Hepatocyte (in vitro differentiated cells): ENCODE data around the gene THBS2.

Experiments used
- EZH2 ChIP-seq: fragments of 200-600 bp; sonication (generic); IDR thresholded peaks from 2 replicates; pipeline ENCODE4 v1.6.1; 2016; ENCODE audit warnings: antibody characterized with exemption, mild to moderate bottlenecking, borderline replicate concordance
- EZH2phosphoT487 ChIP-seq: fragments of 200-600 bp; sonication (generic); IDR thresholded peaks from one replicate; pipeline ENCODE4 v1.6.1; 2018; ENCODE audit warnings: antibody characterized with exemption, mild to moderate bottlenecking, low read depth, moderate library complexity; ENCODE audit not compliant: unreplicated experiment, severe bottlenecking
- TF ChIP-seq, protein P1 (sequence below): fragments of 200-600 bp; sonication (generic); IDR thresholded peaks from 2 replicates; pipeline ENCODE4 v1.5.1; 2016; ENCODE audit warnings: antibody characterized with exemption, mild to moderate bottlenecking; ENCODE audit not compliant: poor library complexity

DNA sequence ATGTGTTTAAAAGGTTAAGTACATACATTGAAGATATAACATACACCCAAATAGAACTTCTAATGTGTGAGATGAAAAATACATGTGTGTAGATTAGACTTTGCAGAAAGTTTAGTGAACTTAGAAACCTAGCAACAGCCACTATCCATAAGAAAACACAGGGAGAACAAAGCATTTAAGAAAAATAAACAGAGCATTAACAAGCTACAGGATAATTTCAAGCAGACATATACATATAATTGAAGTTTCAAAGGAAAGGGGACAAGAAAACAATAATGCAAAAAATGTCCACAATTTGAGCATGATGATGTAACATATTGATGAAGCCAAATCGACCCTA is 18.2 kb upstream of the THBS2 start:
- TF ChIP-seq, protein P1, sequence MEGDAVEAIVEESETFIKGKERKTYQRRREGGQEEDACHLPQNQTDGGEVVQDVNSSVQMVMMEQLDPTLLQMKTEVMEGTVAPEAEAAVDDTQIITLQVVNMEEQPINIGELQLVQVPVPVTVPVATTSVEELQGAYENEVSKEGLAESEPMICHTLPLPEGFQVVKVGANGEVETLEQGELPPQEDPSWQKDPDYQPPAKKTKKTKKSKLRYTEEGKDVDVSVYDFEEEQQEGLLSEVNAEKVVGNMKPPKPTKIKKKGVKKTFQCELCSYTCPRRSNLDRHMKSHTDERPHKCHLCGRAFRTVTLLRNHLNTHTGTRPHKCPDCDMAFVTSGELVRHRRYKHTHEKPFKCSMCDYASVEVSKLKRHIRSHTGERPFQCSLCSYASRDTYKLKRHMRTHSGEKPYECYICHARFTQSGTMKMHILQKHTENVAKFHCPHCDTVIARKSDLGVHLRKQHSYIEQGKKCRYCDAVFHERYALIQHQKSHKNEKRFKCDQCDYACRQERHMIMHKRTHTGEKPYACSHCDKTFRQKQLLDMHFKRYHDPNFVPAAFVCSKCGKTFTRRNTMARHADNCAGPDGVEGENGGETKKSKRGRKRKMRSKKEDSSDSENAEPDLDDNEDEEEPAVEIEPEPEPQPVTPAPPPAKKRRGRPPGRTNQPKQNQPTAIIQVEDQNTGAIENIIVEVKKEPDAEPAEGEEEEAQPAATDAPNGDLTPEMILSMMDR: no peak
- TF ChIP-seq EZH2: no peak
- TF ChIP-seq EZH2phosphoT487: no peak
